Heart left ventricle (tissue), 16 donors: ENCODE results near the gene PIK3R1. TPM values are rescaled to one million over a fixed set of nuclear protein-coding genes. Genes with fewer than 3 reads are reported as not detected.

Experiments
- ATAC-seq, 4 donors: fragments of 200-7000 bp; cut with Tn5 transposase; one replicate each; pipeline ENCODE4 v1.9.1; 2020 to 2022; ENCODE audit warnings: moderate library complexity in 4 of 4, mild to moderate bottlenecking in 3 of 4, moderate number of reproducible peaks in 1 of 4
- DNase-seq, 5 donors: peaks; one replicate each; pipeline ENCODE4 v3.0.0-alpha.2; 2020
- H3K27ac ChIP-seq, 12 donors: fragments of 200-600 bp; sonication (generic) in 4 of 12; one replicate each; pipeline versions ENCODE4 v1.5.0 to v1.8.0; 2016 to 2022; ENCODE audit warnings: mild to moderate bottlenecking in 2 of 12
- H3K27me3 ChIP-seq, 9 donors: fragments of 200-600 bp; sonication (generic) in 2 of 9; one replicate each; pipeline versions ENCODE4 v1.5.1 to v1.8.0; 2016 to 2022; ENCODE audit warnings: mild to moderate bottlenecking in 3 of 9
- H3K36me3 ChIP-seq, 9 donors: fragments of 200-600 bp; sonication (generic) in 2 of 9; one replicate each; pipeline versions ENCODE4 v1.5.0 to v1.8.0; 2018 to 2022; ENCODE audit warnings: mild to moderate bottlenecking in 2 of 9
- H3K4me1 ChIP-seq, 12 donors: fragments of 200-600 bp; sonication (generic) in 4 of 12; one replicate each; pipeline versions ENCODE4 v1.5.0 to v1.8.0; 2016 to 2022; ENCODE audit warnings: mild to moderate bottlenecking in 3 of 12
- H3K4me3 ChIP-seq, 12 donors: fragments of 200-600 bp; sonication (generic) in 4 of 12; one replicate each; pipeline versions ENCODE4 v1.5.0 to v1.8.0; 2017 to 2022; ENCODE audit warnings: mild to moderate bottlenecking in 9 of 12, moderate library complexity in 4 of 12
- H3K9me3 ChIP-seq, 12 donors: fragments of 200-600 bp; sonication (generic) in 4 of 12; one replicate each; pipeline versions ENCODE4 v1.5.0 to v1.8.0; 2016 to 2022; ENCODE audit warnings: mild to moderate bottlenecking in 1 of 12
- POLR2A ChIP-seq, 2 donors: fragments of 450-650 bp; IDR thresholded peaks; one replicate each; pipeline ENCODE4 v1.6.1; 2017; ENCODE audit warnings: antibody characterized with exemption in 2 of 2, mild to moderate bottlenecking in 2 of 2, moderate library complexity in 2 of 2
- WGBS, 4 donors: extraction: QIAGEN DNeasy Blood & Tissue Kit in 2 of 4; methylation state at CpG; one replicate each; pipeline versions ENCODE4 v1.1.5 to v1.1.7; 2013 to 2018; 5-methylcytosine and 5-hydroxymethylcytosine counted together
- intact Hi-C, 10 donors: fragments of 100-400 bp; cut with DNase I; formaldehyde crosslinking; loops; one replicate each; pipeline versions ENCODE4 v1.11.1 to v1.14.2; 2022
- polyA plus RNA-seq, 2 donors: library from polyadenylated mRNA; stranded (reverse); fragments of 200-250 nt; gene quantifications; one replicate each; pipeline ENCODE4 v1.2.3, GENCODE V29; 2013
- total RNA-seq, 9 donors: library from RNA; depleted of rRNA in 2 of 9; stranded (reverse); fragments of >200 nt in 2 of 9; fragmentation: NEBNext Ultra II Directional in 3 of 9; extraction: Animal tissue kit (Norgen Biotek cat#: 25700) in 3 of 9; gene quantifications; one replicate each; pipeline versions ENCODE4 v1.1.0 to v1.2.4, GENCODE V29; 2016 to 2023
- TF ChIP-seq, protein P1 (sequence below), 12 donors: fragments of 200-600 bp; sonication (generic) in 4 of 12; IDR thresholded peaks; one replicate each; pipeline versions ENCODE4 v1.5.0 to v1.8.0; 2018 to 2022; ENCODE audit warnings: antibody characterized with exemption in 12 of 12, mild to moderate bottlenecking in 5 of 12
- donor health status: ischemic (EF 13 %, LVEDD 7.1; RV severe dilation, severe dysfunction).
- donor health status: healthy with polysubstance abuse.
- donor health status: DM: no; HTN: yes; CAD: no.
- donor health status: DM: no; HTN: no; CAD: no.
- donor health status: ischemic (EF 25% LVEDD 6.9; RV normal size, moderate dysfunction).
- donor health status: ischemic (EF 25% LVEDD 5.7; RV mildly dilated, moderate dysfunction).
- donor health status: healthy.
- donor health status: DM: yes; HTN: yes; CAD: no.
- donor health status: ischemic (EF 35%, LVEDD 5.7; RV mildly dilated, moderate dysfunction).
- donor health status: nonischemic (EF 11% LVEDD 7.7; RV severe dilation, severe dysfunction).
- donor health status: DM: yes; HTN: yes; CAD: no.
- donor health status: PGD.
- donor health status: ischemic (EF 29% LVEDD 5.4; RV normal size, mild dysfunction).
- donor health status: nonischemic (EF 23%, LVEDD 6.1; RV moderate dilation, normal function).

PIK3R1 gene
- total and polyA plus RNA-seq, 11 donors: 16.3 to 221 (median 102) TPM

DNA sequence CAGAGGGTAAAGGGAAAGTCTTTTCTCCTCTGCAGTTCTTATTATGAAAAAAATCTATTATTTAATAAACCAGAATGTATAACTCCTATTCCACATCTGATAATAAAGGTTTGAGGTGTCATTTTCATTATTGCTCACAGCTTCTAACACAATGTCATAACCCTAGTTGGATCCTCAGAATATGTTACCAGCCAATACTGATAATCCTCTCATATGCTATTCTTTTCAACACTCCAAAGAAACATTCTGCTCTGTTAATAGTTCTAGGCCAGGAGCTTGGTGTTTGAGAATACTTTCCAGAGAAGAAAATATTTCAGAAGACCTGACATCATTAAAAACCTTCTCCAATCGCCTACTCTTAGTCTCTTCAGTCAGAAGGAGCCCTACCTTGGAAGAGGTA is 127.1 kb downstream of the PIK3R1 start:
- Histone ChIP-seq H3K4me3 (no peak overlapping the region), H3K27ac (peak overlapping the region; percentile 31 to 70 (median 54)), H3K4me1 (peaks cover 0 to 32% (median 5%) of the 10 kb centered on the region in 12 donors), H3K9me3 (no peaks in the 10 kb centered on the region), H3K36me3 (no peaks in the 10 kb centered on the region), H3K27me3 (no peaks in the 10 kb centered on the region)
- DNase-seq (no peak), ATAC-seq (peak; percentile 38 to 53 (median 42))
- intact Hi-C loops: loop anchor here in 2 of 10 donors (5.0 to 10.0 kb wide), 3 partner anchors 50 to 115 kb away; no protein-coding TSS in a partner anchor
- TF ChIP-seq, protein P1, sequence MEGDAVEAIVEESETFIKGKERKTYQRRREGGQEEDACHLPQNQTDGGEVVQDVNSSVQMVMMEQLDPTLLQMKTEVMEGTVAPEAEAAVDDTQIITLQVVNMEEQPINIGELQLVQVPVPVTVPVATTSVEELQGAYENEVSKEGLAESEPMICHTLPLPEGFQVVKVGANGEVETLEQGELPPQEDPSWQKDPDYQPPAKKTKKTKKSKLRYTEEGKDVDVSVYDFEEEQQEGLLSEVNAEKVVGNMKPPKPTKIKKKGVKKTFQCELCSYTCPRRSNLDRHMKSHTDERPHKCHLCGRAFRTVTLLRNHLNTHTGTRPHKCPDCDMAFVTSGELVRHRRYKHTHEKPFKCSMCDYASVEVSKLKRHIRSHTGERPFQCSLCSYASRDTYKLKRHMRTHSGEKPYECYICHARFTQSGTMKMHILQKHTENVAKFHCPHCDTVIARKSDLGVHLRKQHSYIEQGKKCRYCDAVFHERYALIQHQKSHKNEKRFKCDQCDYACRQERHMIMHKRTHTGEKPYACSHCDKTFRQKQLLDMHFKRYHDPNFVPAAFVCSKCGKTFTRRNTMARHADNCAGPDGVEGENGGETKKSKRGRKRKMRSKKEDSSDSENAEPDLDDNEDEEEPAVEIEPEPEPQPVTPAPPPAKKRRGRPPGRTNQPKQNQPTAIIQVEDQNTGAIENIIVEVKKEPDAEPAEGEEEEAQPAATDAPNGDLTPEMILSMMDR (IDR thresholded peaks at IDR 0.05): no peak
- no peak for TF ChIP-seq POLR2A (IDR thresholded peaks at IDR 0.05)
- WGBS, 4 donors: 58 to 87% (median 76%) methylated on average over 1 of the region's 1 CpG

DNA sequence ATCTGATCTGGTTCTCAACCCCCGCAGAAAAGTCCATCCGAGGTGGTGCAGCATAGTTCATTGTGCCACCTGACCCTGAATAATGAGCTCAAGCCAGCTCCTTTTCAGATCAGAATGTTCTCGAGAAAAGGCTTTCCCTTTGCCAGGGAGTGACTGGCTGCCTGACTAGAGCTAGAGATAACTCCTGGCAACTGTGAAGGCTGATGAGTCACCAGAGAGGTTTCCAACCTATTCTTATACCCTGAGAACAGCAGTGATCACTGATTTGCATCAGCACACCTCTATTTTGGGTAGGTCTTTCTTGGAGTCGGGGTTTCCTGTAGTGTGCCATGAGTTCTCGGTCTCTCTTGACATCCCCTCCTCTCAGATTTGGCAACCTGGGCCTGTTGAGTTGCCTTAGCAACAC is 127.9 kb downstream of the PIK3R1 start:
- Histone ChIP-seq H3K4me3 (no peak overlapping the region), H3K9me3 (no peaks in the 10 kb centered on the region), H3K36me3 (no peaks in the 10 kb centered on the region), H3K27me3 (no peaks in the 10 kb centered on the region), H3K4me1 (peaks cover 0 to 33% (median 5%) of the 10 kb centered on the region in 12 donors), H3K27ac (peak overlapping the region; percentile 31 to 70 (median 58))
- WGBS, 4 donors: 44 to 67% (median 52%) methylated on average over 5 of the region's 5 CpGs
- ATAC-seq: peak; percentile 93 to 97 (median 96)
- peak in 4 of 5 donors; percentile 36 to 87 (median 46) for DNase-seq
- no peak for TF ChIP-seq POLR2A (IDR thresholded peaks at IDR 0.05)
- TF ChIP-seq, protein P1 (IDR thresholded peaks at IDR 0.05): no peak
- intact Hi-C loops: loop anchor here in 2 of 10 donors (5.0 to 10.0 kb wide), 3 partner anchors 51 to 114 kb away; no protein-coding TSS in a partner anchor

DNA sequence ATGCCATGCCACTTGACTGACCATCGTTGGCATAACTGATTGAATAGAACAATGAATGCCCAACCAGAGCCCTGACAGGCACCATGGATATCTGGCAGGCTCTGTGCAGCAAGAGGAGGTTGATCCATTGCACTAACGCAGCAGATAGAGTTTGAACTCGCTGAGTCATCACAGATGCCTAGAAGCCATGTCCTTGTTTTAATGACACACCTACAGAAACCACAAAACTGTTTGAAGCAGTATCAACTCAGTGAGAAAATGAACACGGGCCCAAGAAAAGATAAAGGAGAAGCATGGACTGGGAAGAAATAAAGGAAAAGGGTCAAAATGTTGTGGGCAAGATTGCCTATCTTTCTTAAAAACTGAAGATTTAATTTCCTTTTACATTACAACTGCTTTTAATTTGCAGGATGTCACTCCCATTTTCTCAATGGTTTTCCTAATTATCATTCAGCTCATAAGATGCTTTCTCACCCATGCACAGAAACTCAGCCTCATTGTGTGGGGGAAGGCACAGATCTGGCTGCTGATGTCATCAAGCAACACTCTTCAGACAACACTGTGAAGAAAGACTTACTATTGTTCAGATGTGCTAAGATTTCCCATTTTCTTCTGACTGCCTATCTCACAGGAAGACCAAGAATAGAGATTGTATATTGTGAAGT is 129.0 kb downstream of the PIK3R1 start:
- Histone ChIP-seq H3K4me1 (peaks cover 0 to 33% (median 5%) of the 10 kb centered on the region in 12 donors), H3K27me3 (no peaks in the 10 kb centered on the region), H3K27ac (peak overlapping the region in 1 of 12 donors; percentile 56), H3K4me3 (no peak overlapping the region), H3K9me3 (no peaks in the 10 kb centered on the region), H3K36me3 (no peaks in the 10 kb centered on the region)
- WGBS, 4 donors: 55 to 65% (median 59%) methylated on average over 4 of the region's 4 CpGs
- DNase-seq (no peak), ATAC-seq (no peak)
- intact Hi-C loops: loop anchor here in 2 of 10 donors (5.0 to 10.0 kb wide), 3 partner anchors 52 to 113 kb away; no protein-coding TSS in a partner anchor
- TF ChIP-seq POLR2A (IDR thresholded peaks at IDR 0.05): no peak
- TF ChIP-seq, protein P1 (IDR thresholded peaks at IDR 0.05): no peak

DNA sequence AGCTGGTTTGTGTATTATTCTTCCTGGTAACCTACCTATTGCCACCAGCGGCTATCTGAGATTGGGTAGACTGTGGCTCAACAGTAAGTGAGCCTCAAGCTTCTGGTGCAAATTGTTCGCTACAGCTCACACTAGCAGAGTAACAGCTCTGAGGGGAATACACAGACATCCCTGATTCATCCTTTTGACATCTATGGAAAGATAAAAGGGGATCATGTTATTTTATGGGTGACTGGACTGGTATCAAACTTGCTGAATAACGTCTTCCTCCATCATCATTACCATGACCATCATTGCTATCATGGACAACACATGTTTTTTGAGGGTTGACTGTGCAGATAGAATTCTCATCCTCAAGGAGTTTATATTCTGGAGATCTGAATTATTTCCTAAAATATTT is 129.6 kb downstream of the PIK3R1 start:
- no peak for ATAC-seq
- peaks cover 0 to 33% (median 5%) of the 10 kb centered on the region in 12 donors for H3K4me1 ChIP-seq

More for the DNA sequence above, 129.6 kb downstream of the PIK3R1 start:
- DNase-seq: no peak
- intact Hi-C loops: loop anchor here in 1 of 10 donors (10.0 kb wide), 1 partner anchor 100 kb away; no protein-coding TSS in a partner anchor
- Histone ChIP-seq H3K4me3 (no peak overlapping the region), H3K27me3 (no peaks in the 10 kb centered on the region), H3K36me3 (no peaks in the 10 kb centered on the region), H3K27ac (no peak overlapping the region), H3K9me3 (no peaks in the 10 kb centered on the region)
- TF ChIP-seq POLR2A (IDR thresholded peaks at IDR 0.05): no peak
- TF ChIP-seq, protein P1 (IDR thresholded peaks at IDR 0.05): no peak
- 75 to 85% (median 84%) methylated on average over 3 of the region's 3 CpGs for WGBS, 4 donors
